Neural crest cell (in vitro differentiated cells): ENCODE data around the gene FIBP. TPM values are rescaled to one million over a fixed set of nuclear protein-coding genes. Genes with fewer than 3 reads are reported as not detected.

Experiments
- DNase-seq: peaks from one replicate; pipeline ENCODE4 v3.0.0; 2021; ENCODE audit warnings: low read depth, mixed read lengths, low spot score
- H3K27ac Mint-ChIP-seq: one replicate; pipeline ENCODE4 v1.8.0; 2021; ENCODE audit warnings: mild to moderate bottlenecking, mixed read lengths; ENCODE audit not compliant: unreplicated experiment
- H3K27me3 Mint-ChIP-seq: 2 replicates; pipeline ENCODE4 v1.8.0; 2021; ENCODE audit warnings: low read depth, mild to moderate bottlenecking, mixed read lengths
- H3K36me3 Mint-ChIP-seq: 2 replicates; pipeline ENCODE4 v1.8.0; 2021; ENCODE audit warnings: low read depth, mild to moderate bottlenecking, mixed read lengths
- H3K4me1 Mint-ChIP-seq: 2 replicates; pipeline ENCODE4 v1.8.0; 2021; ENCODE audit warnings: mixed read lengths
- H3K4me3 Mint-ChIP-seq: one replicate; pipeline ENCODE4 v1.8.0; 2021; ENCODE audit warnings: mild to moderate bottlenecking, mixed read lengths
- H3K9me3 Mint-ChIP-seq: 2 replicates; pipeline ENCODE4 v1.8.0; 2021; ENCODE audit warnings: mixed read lengths
- total RNA-seq: library from RNA; stranded (reverse); gene quantifications from 2 replicates; pipeline ENCODE4 v1.2.1, GENCODE V29; 2021
- TF ChIP-seq, protein P1 (sequence below): fragments of 200-600 bp; sonication (generic); conservative IDR thresholded peaks from 2 replicates; pipeline ENCODE4 v1.5.0; 2021; ENCODE audit warnings: antibody characterized with exemption, mild to moderate bottlenecking

Gene FIBP
- total RNA-seq, 1 donor from 2014 or later, result 90.0 TPM

GRCh38 chr11:65856689-65857499, 31.4 kb downstream of the FIBP start:
- peak overlapping the region; percentile 94 for H3K4me3 Mint-ChIP-seq
- peaks cover 29% of the 10 kb centered on the region for H3K27me3 Mint-ChIP-seq
- TF ChIP-seq, protein P1, sequence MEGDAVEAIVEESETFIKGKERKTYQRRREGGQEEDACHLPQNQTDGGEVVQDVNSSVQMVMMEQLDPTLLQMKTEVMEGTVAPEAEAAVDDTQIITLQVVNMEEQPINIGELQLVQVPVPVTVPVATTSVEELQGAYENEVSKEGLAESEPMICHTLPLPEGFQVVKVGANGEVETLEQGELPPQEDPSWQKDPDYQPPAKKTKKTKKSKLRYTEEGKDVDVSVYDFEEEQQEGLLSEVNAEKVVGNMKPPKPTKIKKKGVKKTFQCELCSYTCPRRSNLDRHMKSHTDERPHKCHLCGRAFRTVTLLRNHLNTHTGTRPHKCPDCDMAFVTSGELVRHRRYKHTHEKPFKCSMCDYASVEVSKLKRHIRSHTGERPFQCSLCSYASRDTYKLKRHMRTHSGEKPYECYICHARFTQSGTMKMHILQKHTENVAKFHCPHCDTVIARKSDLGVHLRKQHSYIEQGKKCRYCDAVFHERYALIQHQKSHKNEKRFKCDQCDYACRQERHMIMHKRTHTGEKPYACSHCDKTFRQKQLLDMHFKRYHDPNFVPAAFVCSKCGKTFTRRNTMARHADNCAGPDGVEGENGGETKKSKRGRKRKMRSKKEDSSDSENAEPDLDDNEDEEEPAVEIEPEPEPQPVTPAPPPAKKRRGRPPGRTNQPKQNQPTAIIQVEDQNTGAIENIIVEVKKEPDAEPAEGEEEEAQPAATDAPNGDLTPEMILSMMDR, result no peak
- peak; percentile 49 for DNase-seq
- peaks cover 3% of the 10 kb centered on the region for H3K9me3 Mint-ChIP-seq
- peak overlapping the region; percentile 7 for H3K27ac Mint-ChIP-seq
- H3K4me1 Mint-ChIP-seq, result peaks cover 58% of the 10 kb centered on the region
- H3K36me3 Mint-ChIP-seq, result peaks cover 40% of the 10 kb centered on the region

DNA sequence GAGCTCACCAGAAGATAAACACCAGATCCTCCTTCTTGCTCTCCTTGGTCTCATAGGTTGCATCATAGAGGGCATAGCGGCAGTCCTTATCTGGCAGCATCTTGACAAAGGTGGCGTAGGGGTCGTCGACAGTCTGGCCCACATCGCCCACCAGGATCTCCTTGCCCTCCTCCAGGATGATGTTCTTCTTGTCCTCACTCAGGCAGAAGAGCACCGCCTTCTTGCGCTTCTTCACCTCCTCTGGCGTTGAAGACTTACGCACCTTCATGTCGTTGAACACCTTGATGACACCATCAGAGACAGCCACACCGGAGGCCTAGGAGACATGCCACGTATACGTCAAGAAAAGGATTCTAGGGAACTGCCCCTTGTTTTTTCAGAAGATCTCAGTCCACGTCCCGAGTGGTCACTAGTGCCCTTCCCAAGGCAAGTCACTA, 32.3 kb downstream of the FIBP start:
- Mint-ChIP-seq H3K4me3 (peak overlapping the region; percentile 94), H3K9me3 (peaks cover 7% of the 10 kb centered on the region), H3K27ac (no peak overlapping the region), H3K36me3 (peaks cover 45% of the 10 kb centered on the region), H3K27me3 (peaks cover 39% of the 10 kb centered on the region), H3K4me1 (peaks cover 53% of the 10 kb centered on the region)
- no peak for DNase-seq
- TF ChIP-seq, protein P1, result no peak

GRCh38 chr11:65854852-65855837, 33.1 kb downstream of the FIBP start:
- Mint-ChIP-seq H3K27me3 (peaks cover 41% of the 10 kb centered on the region), H3K9me3 (peaks cover 7% of the 10 kb centered on the region), H3K36me3 (peaks cover 45% of the 10 kb centered on the region), H3K4me1 (peaks cover 51% of the 10 kb centered on the region), H3K4me3 (peak overlapping the region; percentile 94), H3K27ac (no peak overlapping the region)
- TF ChIP-seq, protein P1, result no peak
- DNase-seq, result no peak

- no peak overlapping the region for H3K27ac Mint-ChIP-seq
Observed at GRCh38 chr11:65854161-65854592, 34.1 kb downstream of the FIBP start.

More at GRCh38 chr11:65854161-65854592, 34.1 kb downstream of the FIBP start:
- Mint-ChIP-seq H3K36me3 (peaks cover 45% of the 10 kb centered on the region), H3K27me3 (peaks cover 50% of the 10 kb centered on the region), H3K9me3 (peaks cover 7% of the 10 kb centered on the region), H3K4me1 (peaks cover 44% of the 10 kb centered on the region), H3K4me3 (peak overlapping the region; percentile 89)
- no peak for DNase-seq
- TF ChIP-seq, protein P1, result no peak
